KG1 (cell line): ENCODE data around the gene DAGLA.

Source experiments
- DNase-seq: peaks from one replicate; lab custom pipeline; 2025; lab: John Stamatoyannopoulos, UW

DAGLA gene

DNA sequence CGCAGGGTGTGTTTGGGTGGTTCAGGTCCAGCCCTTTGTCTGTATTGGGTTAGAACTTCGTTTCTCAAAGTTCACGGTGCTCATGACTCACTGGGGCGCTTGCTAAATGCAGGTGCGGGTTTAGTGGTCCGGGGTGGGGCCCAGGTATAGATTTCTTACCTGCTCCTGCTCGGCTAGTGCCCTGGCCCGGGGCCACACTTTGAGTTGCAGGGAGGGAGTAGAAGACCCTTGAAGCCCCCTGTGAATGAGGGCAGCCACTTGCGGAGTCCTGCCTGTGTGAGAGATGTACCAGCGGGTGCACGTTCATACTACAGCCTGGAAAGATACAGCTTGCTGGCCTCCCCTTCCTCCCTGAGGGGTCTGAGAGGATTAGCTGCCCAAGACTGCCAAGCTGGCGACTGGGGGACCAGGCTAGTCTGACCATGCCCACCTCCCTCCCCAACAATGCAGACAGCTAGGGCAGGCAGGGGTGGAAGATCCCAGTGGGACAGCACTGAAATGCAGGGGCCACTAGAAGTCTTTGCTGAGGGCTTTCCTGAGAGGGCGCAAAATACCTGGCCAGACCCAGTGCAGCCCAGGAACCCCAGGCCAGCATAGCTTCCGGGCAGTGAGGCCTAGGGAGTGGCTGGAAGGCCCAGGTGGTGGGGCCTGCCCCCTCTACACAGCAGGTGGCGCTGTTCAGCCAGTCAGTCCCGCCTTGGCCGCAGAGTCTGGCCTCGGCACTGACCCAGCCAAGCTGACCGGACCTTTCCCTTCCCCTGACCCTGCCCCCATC is 67.2 kb downstream of the DAGLA start:
- DNase-seq, result peak; percentile 15

- no peak for DNase-seq
Measured at GRCh38 chr11:61747967-61748285, 67.7 kb downstream of the DAGLA start.

- DNase-seq, result no peak
Measured at GRCh38 chr11:61749591-61750217, 69.5 kb downstream of the DAGLA start.

- no peak for DNase-seq
Measured at GRCh38 chr11:61750631-61751273, 70.6 kb downstream of the DAGLA start.

- DNase-seq, result no peak
Measured at GRCh38 chr11:61751384-61751783, 71.2 kb downstream of the DAGLA start.

- no peak for DNase-seq
Measured at GRCh38 chr11:61752117-61752924, 72.1 kb downstream of the DAGLA start, which contains the start of gene MYRF. Gene MYRF (plus strand): TSS chr11:61752636. CDS start chr11:61752745, 109 bp downstream.

- no peak for DNase-seq
Measured at GRCh38 chr11:61752925-61753521, 72.8 kb downstream of the DAGLA start.

- DNase-seq, result no peak
Measured at GRCh38 chr11:61753672-61754071, 73.5 kb downstream of the DAGLA start.

GRCh38 chr11:61754534-61755482 is 74.6 kb downstream of the DAGLA start:
- no peak for DNase-seq

- no peak for DNase-seq
Measured at GRCh38 chr11:61756147-61756451, 75.9 kb downstream of the DAGLA start.

- peak; percentile 43 for DNase-seq
Measured at GRCh38 chr11:61756452-61757212, 76.4 kb downstream of the DAGLA start.

GRCh38 chr11:61757213-61757862 is 77.1 kb downstream of the DAGLA start:
- DNase-seq, result no peak

- no peak for DNase-seq
Measured at GRCh38 chr11:61760946-61761345, 80.8 kb downstream of the DAGLA start.

DNA sequence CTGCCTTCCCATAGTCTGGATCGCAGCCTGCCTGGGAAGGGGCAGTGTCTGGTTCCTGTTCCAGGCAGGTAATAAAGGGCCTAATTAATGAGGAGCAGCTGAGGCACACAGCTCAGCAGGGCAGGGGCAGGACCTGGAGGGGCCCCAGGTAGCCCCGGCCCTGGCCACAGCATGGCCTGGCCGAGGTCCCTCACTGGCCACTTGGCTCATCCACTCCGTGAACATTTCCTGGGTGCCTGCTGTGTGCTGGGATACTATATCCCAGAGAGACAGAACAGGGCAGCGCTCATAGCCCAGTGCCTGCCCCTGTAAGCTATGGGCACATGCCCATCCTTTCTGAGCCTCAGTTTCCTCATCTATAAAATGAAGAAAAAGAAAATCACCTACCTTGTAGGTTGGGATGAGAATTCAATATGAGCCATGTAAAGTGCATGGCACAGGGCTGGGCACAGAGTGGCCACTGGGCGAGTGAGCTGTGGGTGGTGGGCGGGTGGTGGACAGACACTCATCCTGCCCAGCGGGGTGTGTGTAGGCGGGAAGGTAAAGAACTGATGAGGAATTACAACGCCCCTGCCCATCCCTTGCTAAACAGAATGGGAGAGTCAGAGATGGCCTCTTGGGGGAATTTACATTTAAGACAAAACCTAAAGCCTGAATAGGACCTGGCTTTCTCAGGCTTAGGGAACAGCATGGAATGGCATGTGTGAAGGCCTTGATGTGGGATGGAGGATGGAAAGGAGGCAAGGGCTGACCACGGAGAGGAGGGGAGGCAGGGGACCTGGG is 81.4 kb downstream of the DAGLA start:
- no peak for DNase-seq

GRCh38 chr11:61762223-61762615 is 82.0 kb downstream of the DAGLA start:
- no peak for DNase-seq

DNA sequence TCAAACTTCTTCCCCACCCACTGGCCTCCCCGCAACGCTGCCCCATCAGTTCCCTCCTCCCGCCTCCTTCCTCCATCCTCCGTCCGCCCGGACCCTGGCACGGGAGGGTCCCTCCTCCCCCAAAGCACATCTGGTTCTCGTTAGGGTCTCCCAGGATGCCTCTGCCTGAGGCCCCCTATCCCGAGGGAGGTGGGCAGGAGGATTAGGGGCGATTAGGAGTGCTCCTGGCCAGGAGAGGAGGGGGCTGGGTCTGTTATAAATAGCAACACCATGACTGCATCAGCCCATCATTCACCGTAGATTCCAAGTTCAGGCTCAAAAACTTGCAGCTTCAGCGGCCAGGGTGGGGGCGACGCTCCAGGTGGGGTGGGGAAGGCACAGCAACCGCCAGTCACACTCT is 82.6 kb downstream of the DAGLA start:
- no peak for DNase-seq

DNA sequence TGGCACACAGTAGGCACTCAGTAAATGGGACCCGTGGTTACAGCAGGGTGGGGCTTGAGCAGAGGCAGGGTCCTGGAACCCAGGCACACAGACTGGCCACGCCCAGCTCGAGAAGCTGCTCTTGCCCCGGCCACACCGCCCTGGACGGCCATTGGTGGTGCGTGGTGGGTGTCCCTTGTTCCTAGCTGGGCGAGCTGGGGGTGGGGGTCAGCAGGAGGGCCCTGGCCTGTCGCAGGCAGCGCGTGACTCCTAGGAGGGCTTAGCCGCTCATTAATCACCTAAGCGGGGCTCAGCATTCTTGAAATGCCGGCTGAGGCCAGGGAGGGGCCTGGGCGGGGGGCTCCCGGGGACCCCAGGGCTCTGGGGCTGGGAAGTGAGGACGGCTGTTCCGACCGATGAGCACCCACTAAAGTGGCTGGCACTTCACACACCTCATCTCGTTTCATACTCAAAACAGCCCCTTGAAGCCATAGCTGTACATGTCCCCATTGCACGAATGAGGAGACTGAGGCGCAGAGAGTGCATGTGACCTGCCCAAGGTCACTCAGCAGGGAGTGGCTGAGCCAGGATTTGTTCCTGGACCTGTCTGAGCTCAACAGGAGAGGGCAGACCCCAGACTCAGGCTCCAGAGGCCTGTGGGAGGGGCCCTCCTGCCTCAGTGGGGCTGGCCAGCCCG is 83.9 kb downstream of the DAGLA start:
- DNase-seq, result no peak

GRCh38 chr11:61764606-61765260 is 84.5 kb downstream of the DAGLA start:
- no peak for DNase-seq
